ENCODE data around the gene ZNF534.
"Not testable (repeated sequence)": the region's sequence is repeated elsewhere in the genome, so short reads cannot be mapped to it uniquely, and the experiment has no call there.

ZNF534 gene

GRCh38 chr19:52428937-52429336, at the start of gene ZNF534:
Gene ZNF534 (plus strand): TSS chr19:52429148. CDS start chr19:52431475, 2,327 bp downstream.
- DNase-seq (ENCODE audit: low read depth): no peak

DNA sequence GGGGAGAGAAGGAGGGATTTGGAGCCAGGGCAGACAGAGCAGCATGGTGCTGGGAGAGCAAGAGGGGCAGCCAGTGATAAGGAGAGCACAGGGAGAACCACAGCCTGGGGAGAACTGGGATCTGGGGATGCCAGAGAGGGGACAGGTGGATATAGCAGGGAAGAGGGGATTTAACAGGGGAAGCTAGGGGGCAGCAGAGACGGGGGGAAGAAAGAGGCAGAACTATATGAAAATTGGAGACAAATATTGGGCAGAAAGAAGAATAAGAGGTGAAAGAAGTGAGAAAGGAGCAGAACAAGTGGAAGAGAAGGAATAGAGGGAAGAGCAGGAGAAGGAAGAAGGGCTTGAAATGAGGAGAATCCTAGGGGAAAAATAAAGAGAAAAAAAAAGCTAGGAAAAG, 37.8 kb upstream of the ZNF534 start:
- DNase-seq (ENCODE audit: low read depth): no peak

DNA sequence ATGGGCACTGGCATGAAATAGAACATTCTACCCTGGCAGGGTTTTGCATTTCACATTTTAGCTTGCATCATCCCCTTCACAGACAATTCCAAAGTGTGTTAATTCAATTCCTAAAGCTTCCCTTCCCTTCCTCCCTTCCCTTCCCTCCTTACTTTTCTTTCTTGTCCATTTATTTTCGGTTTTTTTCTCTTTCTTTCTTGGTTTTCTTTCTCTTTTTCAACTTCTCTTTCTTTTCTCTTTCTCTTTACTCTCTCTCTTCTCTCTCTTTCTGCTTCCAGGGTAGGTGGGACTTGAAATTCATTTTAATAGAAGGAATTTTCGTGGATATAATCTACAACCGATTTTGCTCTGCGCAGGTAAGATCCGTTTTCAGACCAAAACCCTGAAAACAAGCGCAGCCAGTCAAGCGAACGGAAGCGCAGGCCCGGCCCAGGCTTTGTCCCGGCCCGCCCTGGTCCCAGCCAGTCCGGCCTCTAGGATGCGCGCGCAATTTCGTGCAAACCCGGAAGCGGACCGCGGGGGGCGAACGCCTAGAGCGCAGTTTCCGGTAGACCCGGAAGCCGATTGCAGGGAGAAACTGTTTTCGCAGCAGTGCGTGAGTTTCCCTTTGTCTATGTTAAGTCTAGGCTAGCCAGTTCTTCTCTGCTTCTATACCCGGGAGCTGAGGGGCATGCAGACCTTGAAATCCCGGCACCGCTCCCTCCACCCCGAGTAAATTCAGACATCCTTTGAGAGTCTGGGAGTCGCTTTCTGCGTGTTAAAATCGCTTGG, 31.5 kb upstream of the ZNF534 start, which contains the start of gene ZNF528:
ZNF528 (plus strand) TSS at position 540 of the 771 bp plus-strand sequence. CDS start 4,165 bp downstream, outside the sequence.
- DNase-seq (ENCODE audit: low read depth): peak; percentile 91

DNA sequence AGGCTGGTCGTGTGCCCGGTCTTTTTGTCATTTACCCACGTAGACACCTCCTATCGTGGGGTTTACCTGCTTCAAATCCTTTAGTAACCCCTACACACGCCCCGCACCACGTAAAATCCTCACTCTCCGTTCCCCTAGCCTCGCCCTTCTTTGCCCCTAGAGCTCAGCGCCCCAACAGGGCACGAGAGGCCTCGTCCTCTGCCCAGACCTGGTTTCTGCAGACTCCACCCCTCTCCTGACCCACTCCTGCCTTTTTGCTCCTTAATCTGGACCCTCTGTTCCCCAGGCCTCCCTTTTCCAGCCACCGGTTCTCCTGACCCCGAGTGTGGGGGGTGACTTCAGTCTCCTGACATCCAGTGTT, 30.9 kb upstream of the ZNF534 start:
- peak; percentile 0 for DNase-seq (ENCODE audit: low read depth)

DNA sequence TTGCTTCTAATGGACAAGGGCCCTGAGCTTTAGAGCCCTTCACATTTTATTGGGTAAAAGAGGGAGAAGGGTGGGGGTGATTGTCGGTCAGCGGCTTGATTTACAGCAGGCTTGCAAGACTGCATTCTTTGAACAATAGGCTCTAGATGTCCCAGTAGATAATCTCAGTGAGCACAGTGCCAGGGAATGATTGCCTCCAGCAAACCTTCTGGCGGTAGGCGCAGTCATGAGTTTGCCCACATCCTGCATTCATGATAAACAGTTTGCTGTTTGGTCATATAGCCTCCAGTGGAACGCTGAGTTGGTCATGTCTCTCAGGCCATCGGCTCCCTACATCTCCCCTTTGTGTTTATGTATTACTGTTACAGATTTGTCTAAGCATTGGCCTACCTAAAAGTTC, 18.7 kb upstream of the ZNF534 start:
- no peak for DNase-seq (ENCODE audit: low read depth)

- DNase-seq (ENCODE audit: low read depth): no peak
These were observed 13.2 kb upstream of the ZNF534 start for GRCh38 chr19:52415711-52416110.

DNA sequence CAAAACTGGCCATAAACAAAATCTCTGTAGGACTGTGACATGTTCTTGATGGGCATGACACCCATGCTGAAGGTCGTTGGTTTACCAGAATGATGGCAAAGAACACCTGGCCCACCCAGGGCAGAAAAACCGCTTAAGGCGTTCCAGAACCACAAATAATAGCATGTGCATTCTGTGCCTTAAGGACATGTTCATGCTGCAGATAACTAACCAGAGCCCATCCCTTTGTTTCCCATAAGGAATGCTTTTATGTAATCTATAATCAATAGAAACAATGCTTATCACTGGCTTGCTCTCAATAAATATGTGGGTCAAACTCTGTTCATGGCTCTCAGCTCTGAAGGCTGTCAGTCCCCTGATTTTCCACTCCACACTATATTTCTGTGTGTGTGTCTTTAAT, 13.2 kb downstream of the ZNF534 start:
- no peak for DNase-seq (ENCODE audit: low read depth)

DNA sequence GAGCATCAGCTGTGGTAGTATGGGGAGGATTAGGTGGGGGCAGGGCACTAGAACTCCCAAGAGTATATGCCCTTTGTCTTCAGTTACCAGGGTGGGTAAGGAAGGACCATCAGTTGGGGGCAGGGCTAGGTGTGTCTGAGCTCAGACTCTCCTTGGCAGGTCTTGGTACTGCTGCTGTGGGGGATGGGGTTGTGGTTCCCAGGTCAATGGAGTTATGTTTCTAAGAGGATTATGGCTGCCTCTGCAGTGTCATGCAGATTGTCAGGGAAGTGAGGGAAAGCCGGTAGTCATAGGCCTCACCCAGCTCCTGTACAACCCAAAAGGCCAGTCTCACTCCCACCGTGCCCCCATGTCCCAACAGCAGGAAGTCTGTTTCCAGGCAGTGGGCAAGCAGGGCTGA, 15.6 kb downstream of the ZNF534 start:
- DNase-seq (ENCODE audit: low read depth): no peak

- DNase-seq (ENCODE audit: low read depth): no peak
These were observed 22.3 kb downstream of the ZNF534 start for GRCh38 chr19:52451241-52451640.

DNA sequence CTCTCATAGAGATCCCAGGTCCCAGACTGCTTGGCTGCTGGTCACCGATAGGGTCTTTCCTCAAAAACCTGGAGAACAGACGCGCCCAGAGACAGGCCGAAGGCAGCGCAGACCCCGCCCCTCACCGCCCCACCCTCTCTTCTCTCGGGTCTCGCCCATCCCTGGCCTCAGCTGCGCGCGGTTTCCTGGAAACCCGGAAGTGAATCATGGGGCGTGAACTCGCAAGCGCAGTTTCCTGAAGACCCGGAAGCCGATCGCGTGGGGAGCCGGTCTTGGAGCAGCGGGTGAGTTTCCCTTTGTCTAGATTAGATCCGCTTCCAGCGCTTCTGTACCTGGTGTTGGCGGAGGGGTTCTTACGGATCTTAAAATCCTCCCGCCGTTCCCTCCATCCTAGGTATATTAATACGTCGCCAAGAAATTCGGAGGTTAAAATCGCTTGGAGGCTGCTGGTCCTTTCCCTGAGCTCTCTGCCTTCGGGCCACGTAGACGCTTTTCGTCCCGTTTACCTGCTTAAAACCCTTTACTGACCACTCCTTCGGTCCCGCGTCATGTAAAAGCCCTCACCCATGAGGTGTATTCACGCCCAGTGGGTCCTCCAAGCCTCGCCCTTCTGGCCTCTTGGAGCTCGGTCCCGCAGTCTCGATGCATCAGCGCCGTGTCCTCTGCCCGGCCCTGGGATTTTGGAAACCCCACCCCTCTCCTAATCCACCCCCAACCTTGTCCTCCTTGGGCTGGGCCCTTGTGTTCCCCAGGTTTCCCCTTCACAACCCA, 24.6 kb downstream of the ZNF534 start, which contains the start of gene ZNF578:
ZNF578 (plus strand) TSS at position 230 of the 771 bp plus-strand sequence. CDS start 48,293 bp downstream, outside the sequence.
- DNase-seq (ENCODE audit: low read depth): peak; percentile 50

- DNase-seq (ENCODE audit: low read depth): no peak
These were observed 36.0 kb downstream of the ZNF534 start for GRCh38 chr19:52464798-52465470.

GRCh38 chr19:52473655-52474350, 44.9 kb downstream of the ZNF534 start:
- DNase-seq (ENCODE audit: low read depth): no peak

DNA sequence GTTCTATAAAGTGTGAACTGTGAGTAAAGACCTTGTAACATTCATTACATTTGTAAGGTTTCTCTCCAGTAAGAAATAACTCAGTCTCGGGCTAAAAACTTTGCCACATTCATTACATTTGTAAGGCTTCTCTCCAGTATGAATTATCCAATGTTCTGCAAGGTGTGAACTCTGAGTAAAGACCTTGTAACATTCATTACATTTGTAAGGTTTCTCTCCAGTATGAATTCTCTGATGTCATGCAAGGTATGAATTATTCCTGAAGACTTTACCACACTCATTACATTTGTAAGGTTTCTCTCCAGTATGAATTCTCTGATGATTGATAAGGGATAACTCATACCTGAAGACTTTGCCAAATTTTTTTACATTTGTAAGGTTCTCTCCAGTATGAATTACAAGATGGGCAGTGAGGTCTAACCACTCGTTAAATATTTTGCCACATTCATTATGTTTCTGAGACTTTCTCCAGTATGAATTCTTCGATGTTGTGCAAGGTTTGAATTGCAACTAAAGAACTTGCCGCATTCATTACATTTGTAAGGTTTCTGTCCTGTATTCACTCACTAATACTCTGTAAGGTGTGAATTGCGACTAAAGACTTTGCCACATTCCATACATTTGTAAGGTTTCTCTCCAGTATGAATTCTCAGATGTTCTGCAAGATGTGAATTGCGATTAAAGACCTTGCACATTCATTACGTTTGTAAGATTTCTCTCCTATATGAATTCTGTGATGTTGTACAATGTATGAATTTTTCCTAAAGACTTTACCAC, 45.6 kb downstream of the ZNF534 start:
- no peak for DNase-seq (ENCODE audit: low read depth)

DNA sequence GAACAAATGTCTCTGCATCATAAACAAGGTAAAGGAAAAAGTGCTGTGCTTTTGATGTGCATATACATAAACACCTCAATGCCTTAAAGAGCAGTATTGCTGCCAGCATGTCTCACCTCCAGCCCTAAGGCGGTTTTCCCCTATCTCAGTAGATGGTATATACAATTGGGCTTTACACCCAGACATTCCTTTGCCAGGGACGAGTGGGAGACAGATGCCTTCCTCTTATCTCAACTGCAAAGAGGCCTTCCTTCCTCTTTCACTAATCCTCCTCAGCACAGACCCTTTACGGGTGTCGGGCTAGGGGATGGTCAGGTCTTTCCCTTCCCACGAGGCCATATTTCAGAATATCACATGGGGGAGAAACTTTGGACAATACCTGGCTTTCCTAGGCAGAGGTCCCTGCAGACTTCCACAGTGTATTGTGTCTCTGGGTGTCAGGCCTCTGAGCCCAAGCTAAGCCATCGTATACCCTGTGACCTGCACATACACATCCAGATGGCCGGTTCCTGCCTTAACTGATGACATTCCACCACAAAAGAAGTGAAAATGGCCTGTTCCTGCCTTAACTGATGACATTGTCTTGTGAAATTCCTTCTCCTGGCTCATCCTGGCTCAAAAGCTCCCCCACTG, 55.3 kb downstream of the ZNF534 start:
- not testable (repeated sequence) for DNase-seq (ENCODE audit: low read depth)

DNA sequence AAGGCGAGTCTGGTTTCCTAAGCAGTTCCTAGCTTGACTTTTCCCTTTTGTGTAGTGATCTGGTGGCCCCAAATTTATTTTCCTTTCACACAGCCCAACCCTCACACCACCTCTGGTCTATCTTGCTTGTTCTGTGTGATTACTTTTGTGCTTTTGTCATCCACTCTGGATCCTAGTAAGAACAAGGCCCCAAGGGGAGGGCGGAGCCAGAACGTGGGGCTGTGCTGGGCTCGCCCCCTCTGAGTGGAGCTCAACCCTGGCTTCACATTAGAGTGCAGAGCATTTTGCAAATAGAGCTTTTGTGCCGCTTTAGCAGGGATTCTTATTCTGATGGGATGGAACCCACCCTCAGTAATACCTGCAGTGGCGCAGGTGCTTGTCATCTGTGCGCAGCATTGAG, 56.1 kb downstream of the ZNF534 start:
- DNase-seq (ENCODE audit: low read depth): not testable (repeated sequence)

GRCh38 chr19:52485561-52486240, 56.8 kb downstream of the ZNF534 start:
- not testable (repeated sequence) for DNase-seq (ENCODE audit: low read depth)

DNA sequence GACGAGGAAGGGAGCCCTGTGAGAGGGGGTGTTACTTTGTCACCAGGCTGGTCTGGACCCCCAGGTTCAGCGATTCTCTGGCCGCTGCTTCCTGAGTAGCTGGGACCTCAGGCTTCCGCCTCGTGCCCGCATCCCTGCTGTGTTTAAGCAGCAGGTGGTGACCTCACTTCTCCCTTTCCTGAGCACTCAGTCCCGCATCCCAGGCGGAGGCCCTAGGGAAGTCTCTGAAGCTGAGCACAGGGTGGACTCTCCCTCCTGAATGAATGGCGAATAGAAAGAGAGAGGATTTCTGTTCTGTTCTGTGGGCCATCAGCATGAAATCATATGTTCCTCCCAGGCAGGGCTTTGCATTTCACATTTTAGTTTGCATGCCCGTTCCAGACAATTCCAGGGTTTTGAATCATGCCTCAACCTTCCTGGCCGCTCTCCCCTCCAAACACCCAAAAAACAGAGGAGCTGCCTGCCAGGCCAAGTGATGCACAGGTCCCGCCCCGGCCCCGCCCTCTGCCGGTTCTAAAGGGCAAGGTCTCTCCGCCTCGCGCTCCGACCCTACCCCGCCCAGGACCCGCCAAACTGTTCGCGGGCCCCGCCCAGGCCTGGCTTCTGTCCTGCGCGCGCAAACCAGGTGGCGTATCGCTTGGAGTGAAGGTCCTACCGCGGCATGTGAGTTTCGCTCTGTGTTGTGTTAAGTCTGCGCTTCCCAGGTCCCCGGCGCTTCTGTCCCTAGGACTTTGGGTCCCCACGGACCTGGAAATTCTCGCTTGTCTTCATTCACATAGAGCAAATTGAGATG, 63.4 kb downstream of the ZNF534 start:
- no peak for DNase-seq (ENCODE audit: low read depth)

GRCh38 chr19:52492994-52493470, 64.1 kb downstream of the ZNF534 start:
- DNase-seq (ENCODE audit: low read depth): no peak

GRCh38 chr19:52494518-52494917, 65.6 kb downstream of the ZNF534 start:
- DNase-seq (ENCODE audit: low read depth): no peak
